Glutamatergic neuron (in vitro differentiated cells): ENCODE measurements around the gene BCO2. TPM values are rescaled to one million over a fixed set of nuclear protein-coding genes. Genes with fewer than 3 reads are reported as not detected.
A peak's percentile ranks its signal among the peaks of the same experiment; 100 is the strongest.

Experiments used
- DNase-seq: peaks from one replicate; pipeline ENCODE4 v3.0.0; 2022
- H3K27ac Mint-ChIP-seq: one replicate; pipeline ENCODE4 v1.8.0; 2020; ENCODE audit warnings: mild to moderate bottlenecking, mixed read lengths, inconsistent platforms; ENCODE audit not compliant: unreplicated experiment
- H3K27me3 Mint-ChIP-seq: one replicate; pipeline ENCODE4 v1.8.0; 2020; ENCODE audit warnings: mild to moderate bottlenecking, moderate library complexity, mixed read lengths, inconsistent platforms; ENCODE audit not compliant: unreplicated experiment
- H3K36me3 Mint-ChIP-seq: one replicate; pipeline ENCODE4 v1.8.0; 2020; ENCODE audit warnings: mild to moderate bottlenecking, mixed read lengths, inconsistent platforms; ENCODE audit not compliant: unreplicated experiment
- H3K4me1 Mint-ChIP-seq: one replicate; pipeline ENCODE4 v1.8.0; 2020; ENCODE audit warnings: mild to moderate bottlenecking, low read depth, mixed read lengths, inconsistent platforms; ENCODE audit not compliant: unreplicated experiment
- H3K4me3 Mint-ChIP-seq: one replicate; pipeline ENCODE4 v1.8.0; 2020; ENCODE audit warnings: mild to moderate bottlenecking, mixed read lengths, inconsistent platforms; ENCODE audit not compliant: unreplicated experiment
- H3K9me3 Mint-ChIP-seq: one replicate; pipeline ENCODE4 v1.8.0; 2020; ENCODE audit warnings: mild to moderate bottlenecking, moderate library complexity, mixed read lengths, inconsistent platforms; ENCODE audit not compliant: unreplicated experiment
- CTCF ChIP-seq: fragments of 200-600 bp; sonication (generic); IDR thresholded peaks from one replicate; pipeline ENCODE4 v1.5.0; 2021; ENCODE audit not compliant: partially characterized antibody, unreplicated experiment
- total RNA-seq: library from RNA; stranded (reverse); fragmentation: NEBNext Ultra II Directional; extraction: Animal tissue kit (Norgen Biotek cat#: 25700); gene quantifications from one replicate; pipeline ENCODE4 v1.2.1, GENCODE V29; 2021; ENCODE audit not compliant: unreplicated experiment

Gene BCO2
- total RNA-seq, 1 donor from 2014 or later: 2.6 TPM

- Mint-ChIP-seq H3K27ac (peak overlapping the region; percentile 59), H3K36me3 (no peaks in the 10 kb centered on the region), H3K27me3 (peaks cover 4% of the 10 kb centered on the region), H3K4me1 (peaks cover 8% of the 10 kb centered on the region), H3K9me3 (peaks cover 2% of the 10 kb centered on the region), H3K4me3 (peak overlapping the region; percentile 86)
- no peak for TF ChIP-seq CTCF
- DNase-seq: no peak
These were observed 52.2 kb downstream of the BCO2 start for GRCh38 chr11:112227471-112227870.

GRCh38 chr11:112228706-112229105, 53.4 kb downstream of the BCO2 start:
- H3K4me3 Mint-ChIP-seq: no peak overlapping the region
- DNase-seq: no peak
- peaks cover 4% of the 10 kb centered on the region for H3K27me3 Mint-ChIP-seq
- H3K27ac Mint-ChIP-seq: no peak overlapping the region
- TF ChIP-seq CTCF: no peak
- no peaks in the 10 kb centered on the region for H3K36me3 Mint-ChIP-seq
- H3K4me1 Mint-ChIP-seq: peaks cover 8% of the 10 kb centered on the region
- H3K9me3 Mint-ChIP-seq: peaks cover 2% of the 10 kb centered on the region

- Mint-ChIP-seq H3K4me3 (no peak overlapping the region), H3K27me3 (peaks cover 4% of the 10 kb centered on the region), H3K27ac (no peak overlapping the region), H3K36me3 (no peaks in the 10 kb centered on the region), H3K9me3 (peaks cover 2% of the 10 kb centered on the region), H3K4me1 (peaks cover 8% of the 10 kb centered on the region)
- TF ChIP-seq CTCF: no peak
- DNase-seq: no peak
These were observed 53.8 kb downstream of the BCO2 start for GRCh38 chr11:112229159-112229558.

- Mint-ChIP-seq H3K4me1 (peaks cover 8% of the 10 kb centered on the region), H3K9me3 (peaks cover 2% of the 10 kb centered on the region), H3K27ac (no peak overlapping the region), H3K36me3 (no peaks in the 10 kb centered on the region), H3K4me3 (no peak overlapping the region), H3K27me3 (peaks cover 4% of the 10 kb centered on the region)
- DNase-seq: no peak
- TF ChIP-seq CTCF: no peak
These were observed 54.6 kb downstream of the BCO2 start for GRCh38 chr11:112229746-112230433.

GRCh38 chr11:112231952-112232351, 56.6 kb downstream of the BCO2 start:
- Mint-ChIP-seq H3K27me3 (no peaks in the 10 kb centered on the region), H3K36me3 (no peaks in the 10 kb centered on the region), H3K27ac (no peak overlapping the region)

More at GRCh38 chr11:112231952-112232351, 56.6 kb downstream of the BCO2 start:
- Mint-ChIP-seq H3K9me3 (peaks cover 1% of the 10 kb centered on the region), H3K4me1 (peaks cover 8% of the 10 kb centered on the region), H3K4me3 (no peak overlapping the region)
- no peak for DNase-seq
- TF ChIP-seq CTCF: no peak
